ENCODE measurements around the gene LAMA3.

The LAMA3 gene

DNA sequence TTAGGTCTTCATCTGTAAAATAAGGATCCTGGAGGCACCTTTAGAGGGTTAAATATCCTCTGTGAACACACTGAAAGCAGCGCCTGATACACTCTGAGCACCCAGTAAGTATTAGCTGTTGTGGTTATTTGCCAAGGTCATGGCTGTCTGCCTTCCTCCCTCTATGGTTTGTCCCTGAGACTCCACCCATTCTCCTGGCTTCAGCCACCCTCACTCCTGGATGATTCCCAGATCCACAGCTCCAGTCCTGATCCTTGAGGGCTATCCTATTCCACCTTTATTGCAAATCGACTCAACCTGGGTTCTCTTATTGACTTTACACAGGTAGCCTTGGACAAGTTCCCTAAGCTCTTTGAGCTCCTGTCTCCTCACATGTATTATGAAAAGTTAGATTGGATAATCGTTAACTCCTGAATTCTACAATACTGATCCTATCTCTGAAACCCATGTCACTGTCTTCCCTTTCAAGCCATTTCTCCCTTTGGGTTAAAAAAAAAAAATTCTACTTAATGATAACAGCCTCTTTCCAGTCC is 162.3 kb downstream of the LAMA3 start:
- DNase-seq (ENCODE audit: low spot score): no peak

DNA sequence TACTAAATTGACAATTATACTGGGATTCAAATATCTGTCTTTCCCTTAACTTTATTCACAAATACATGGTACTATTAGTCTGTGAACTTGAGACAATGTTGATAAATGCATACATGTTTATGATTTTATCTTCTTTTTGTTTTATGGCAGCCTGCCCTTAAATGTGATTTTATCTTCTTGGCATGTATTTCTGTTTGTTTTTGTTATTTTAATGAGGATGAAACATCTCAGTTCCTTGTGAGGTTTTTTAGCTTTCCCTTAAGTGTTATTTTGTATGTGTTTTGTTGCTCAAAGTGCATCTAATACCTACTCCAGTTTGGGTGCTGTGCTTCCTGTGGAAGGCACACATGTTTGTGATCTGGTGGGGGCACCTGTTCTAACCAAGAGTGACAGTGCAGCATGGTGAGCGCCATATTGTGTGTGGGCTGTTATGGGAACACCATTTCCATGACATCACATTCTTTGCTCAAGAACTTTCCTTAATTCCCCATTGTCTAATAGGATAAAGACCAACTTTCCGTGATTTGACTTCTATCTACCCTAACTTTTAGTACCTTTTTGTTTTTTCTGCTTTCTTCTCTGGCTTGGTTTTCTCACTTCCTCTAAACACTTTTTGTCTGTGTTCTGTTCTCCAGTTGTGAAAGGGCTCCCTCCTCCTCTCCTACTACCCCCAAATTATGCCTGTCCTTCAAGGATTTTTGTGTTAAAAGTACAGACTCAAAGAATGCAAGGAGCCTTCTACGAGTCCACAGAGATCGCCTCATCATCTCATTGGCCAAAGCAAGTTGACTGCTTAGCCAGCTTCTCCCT is 163.2 kb downstream of the LAMA3 start:
- DNase-seq (ENCODE audit: low spot score): peak; percentile 37

DNA sequence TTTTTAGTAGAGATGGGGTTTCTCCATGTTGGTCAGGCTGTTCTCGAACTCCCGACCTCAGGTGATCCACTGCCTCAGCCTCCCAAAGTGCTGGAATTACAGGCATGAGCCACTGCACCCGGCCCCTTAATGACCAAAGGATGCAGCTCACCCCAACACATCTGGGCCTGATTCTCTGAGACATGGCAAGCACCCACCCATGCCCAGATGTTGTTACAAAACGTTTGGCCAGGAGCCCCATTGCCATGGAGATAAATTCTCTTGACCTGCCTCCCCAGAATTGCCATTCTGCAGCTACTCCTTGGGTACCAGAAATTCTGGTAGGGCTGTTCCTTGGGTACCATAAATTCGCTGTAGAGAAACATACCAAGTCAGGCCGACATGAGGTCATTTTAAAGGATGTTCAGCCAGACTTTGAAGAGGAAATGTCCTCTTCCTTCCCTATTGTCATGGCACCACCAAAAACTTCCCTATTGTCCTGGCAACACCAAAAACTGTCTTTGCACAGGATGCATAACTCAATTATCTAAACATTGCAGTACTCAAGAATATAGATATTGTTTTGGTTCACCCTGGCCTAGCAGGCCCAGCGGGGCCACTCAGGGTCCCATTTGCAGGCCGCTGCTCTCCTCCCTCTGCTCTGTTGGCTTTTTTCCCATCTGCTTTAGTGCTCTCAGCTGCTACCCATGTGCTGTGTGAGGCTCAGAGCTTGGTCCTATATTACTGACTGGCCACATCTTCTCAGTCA is 164.4 kb downstream of the LAMA3 start:
- no peak for DNase-seq (ENCODE audit: low spot score)

DNA sequence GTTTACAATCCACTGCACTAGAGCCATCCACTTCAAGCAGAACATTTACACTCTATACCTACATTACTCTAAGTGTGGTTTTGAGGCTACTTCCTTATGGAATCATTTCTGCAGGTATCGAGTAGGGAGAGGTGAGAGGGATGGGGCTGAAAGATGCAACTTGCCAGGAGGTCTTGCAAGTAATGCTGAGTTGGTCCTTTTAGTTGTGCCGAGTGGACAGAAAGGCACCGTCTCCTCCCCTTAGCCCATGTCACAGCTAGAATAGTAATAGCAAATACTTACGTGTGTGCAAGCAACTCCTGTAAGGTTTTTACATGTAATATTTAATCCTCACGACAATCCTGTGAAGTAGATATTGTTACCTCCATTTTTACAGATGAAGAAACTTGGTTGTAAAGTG is 166.5 kb downstream of the LAMA3 start:
- DNase-seq (ENCODE audit: low spot score): no peak

DNA sequence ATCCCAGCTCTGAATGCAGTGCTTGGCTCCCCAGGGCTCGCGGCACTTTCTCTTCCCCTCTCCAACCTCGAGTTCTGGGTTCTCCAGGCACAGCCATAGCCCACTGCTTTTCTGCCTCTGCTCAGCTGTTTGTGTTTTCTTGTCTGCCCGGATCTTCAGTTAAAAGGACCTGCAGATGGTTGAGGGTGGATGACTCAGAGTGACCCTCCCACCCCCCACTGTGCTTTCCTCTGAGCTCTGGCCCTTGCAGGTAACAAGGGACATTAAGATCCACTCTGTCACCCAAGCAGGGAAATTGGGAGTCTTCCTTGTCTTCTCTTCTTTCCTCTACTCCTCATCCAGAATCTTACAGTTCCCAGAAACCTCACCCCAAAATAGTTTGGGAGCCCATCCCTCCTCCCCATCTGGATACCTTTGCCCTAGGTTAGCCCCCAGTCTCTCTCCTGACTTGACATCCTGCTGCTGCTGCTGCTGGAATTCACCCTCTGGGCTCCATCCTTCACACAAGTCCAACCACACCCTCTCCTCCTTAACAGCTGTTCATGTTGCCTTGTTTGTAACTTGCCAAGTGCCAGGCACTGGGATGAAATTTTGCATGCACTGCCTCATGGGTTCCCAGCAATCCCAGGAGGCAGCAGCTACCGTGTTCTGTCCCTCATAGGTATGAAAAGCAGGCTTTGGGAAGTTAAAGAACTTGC is 167.4 kb downstream of the LAMA3 start:
- DNase-seq (ENCODE audit: low spot score): no peak

DNA sequence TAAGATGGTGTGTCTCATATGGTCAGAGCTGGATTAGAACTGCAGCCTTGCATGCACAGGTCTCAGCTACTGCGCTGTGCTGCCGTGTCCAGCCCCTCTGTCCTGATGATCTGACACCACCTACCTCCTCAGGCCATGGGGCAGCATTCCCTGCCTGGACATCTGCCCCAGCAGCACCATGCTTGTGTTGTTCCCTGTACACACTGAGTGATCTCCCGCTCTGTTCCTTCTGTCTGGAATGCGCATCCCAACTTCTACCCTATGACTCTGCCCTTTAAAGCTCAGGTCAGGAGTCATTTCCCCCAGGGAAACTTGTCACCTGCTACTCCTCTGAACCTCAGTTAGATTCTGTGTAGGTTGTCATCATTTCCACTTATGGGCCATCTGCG is 167.9 kb downstream of the LAMA3 start:
- DNase-seq (ENCODE audit: low spot score): no peak

DNA sequence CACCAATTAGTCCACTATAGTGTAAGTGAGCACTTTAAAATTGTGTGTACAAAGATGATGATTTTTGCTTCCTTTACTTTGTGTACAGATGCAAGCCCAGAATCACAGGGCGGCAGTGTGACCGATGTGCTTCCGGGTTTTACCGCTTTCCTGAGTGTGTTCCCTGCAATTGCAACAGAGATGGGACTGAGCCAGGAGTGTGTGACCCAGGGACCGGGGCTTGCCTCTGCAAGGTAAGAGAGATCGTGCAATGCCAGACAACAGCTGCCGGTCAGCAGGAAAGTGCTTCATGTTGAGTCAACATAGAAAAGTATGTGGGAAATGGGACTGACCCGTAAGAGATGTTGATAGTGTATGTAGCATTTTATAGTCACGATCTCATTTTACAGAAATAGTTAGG is 168.5 kb downstream of the LAMA3 start:
- DNase-seq (ENCODE audit: low spot score): no peak

DNA sequence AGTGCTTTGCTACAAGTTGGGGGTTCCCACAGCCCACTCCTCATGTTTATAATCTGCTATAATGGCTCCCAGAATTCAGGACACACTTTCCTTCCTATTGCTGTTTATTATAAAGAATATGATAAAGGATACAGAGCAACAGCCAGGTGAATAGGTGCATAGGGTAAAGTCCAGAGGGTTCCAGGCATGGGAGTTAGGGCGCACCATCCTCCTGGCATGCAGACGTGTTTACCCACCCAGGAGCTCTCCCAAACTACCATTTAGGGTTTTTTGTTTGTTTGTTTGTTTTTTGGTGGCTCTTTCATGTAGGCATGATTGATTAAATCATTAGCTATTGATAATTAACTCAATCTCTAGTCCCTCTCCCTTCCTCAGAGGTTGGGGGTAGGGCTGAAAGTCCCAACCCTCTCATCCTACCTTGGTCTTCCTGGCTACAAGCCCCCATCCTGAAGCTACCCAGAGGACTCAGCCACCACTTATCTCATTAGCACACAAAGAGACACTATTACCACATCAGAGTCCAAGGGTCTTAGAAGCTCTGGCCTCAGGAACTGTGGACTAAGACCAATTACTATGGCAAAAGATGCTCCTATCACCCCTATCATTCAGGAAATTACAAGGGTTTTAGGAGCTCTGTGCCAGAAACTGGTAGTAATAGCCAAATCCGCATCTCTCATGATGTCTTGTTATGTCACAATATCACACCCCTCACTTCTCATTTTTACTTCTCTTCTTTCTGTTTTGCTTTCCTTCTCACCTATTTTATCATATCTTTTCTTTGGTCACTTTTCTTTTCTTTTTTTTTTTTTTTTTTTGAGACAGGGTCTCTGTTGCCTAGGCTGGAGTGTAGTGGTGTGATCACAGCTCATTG is 170.4 kb downstream of the LAMA3 start:
- DNase-seq (ENCODE audit: low spot score): no peak

DNA sequence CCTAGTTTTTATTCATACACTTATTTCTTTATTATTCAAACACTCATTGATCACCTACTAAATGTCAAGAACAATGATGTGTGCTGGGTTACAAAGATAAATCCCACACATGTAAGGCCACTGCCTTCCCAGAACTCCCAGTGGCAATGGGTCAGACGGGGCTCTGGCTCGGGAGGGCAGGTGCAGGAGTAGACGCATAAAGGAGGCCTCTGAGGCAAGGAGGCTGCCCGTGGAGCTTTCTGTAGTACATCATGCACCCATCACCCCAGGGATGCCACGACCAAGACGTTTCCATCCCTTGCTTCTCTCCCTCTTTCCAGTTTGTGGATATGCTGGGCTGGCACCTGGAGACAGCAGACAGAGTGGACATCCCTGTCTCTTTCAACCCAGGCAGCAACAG is 172.1 kb downstream of the LAMA3 start:
- DNase-seq (ENCODE audit: low spot score): no peak

DNA sequence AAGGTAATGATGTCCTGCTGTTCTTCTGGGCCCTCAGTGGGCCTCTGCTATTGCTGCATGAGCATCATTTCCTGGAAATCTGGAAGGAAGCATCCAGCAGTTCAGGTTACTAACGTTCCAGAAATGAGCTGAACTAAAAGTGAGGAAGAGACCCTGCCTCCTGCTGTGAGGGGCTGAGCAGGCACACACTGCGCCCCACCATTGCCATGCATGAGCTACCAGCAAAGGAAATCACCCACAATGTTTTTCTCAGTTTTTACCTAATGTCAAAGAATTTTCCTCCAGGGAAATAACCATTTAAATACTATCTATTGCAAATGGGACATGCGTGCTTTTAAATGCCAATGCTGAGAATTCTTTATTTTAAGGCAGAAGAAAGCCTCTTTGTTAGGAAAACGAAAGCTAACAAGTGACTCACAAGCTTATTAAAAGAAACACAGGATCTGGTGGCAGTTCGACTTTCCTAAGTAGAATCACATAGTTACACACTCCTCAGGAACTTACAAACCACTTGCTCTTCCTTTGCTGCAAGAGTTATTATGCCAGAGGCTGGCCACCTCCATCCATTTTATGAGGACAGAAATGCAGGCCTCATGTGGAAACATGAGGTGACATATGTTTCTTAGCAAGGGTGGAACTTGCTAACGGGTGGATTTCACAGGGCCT is 172.7 kb downstream of the LAMA3 start:
- peak; percentile 25 for DNase-seq (ENCODE audit: low spot score)

DNA sequence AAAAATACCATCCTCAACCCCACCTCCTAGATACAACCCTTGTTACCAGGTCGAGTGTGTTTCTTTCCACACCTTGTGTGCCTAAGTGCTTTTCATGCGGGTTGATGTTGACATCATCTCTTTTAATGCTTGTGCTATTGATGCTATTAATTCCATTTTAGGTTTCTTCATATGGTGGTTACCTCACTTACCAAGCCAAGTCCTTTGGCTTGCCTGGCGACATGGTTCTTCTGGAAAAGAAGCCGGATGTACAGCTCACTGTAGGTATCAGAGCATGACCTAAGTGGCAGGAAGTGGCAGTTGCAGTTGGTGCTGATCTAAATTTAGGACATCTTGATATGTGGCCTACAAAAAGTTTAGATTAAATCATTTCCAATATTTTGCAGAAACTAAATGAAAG is 175.4 kb downstream of the LAMA3 start:
- no peak for DNase-seq (ENCODE audit: low spot score)

DNA sequence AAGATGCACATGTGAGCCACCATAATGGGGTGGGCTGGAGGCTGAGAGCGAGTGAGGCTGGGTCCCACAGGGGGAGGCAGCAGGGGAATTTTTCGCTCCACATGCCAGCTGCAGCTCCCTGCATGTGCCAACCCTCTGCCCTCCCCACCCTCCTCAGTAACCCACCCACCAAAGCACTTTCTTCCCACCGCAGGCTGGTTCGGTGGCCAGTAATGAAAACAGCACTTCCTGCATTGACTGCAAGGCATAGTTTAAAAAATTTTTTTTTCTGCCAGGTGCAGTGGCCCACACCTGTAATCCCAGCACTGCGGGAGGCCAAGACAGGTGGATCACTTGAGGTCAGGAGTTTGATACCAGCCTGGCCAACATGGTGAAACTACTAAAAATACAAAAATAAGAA is 177.8 kb downstream of the LAMA3 start:
- DNase-seq (ENCODE audit: low spot score): no peak

DNA sequence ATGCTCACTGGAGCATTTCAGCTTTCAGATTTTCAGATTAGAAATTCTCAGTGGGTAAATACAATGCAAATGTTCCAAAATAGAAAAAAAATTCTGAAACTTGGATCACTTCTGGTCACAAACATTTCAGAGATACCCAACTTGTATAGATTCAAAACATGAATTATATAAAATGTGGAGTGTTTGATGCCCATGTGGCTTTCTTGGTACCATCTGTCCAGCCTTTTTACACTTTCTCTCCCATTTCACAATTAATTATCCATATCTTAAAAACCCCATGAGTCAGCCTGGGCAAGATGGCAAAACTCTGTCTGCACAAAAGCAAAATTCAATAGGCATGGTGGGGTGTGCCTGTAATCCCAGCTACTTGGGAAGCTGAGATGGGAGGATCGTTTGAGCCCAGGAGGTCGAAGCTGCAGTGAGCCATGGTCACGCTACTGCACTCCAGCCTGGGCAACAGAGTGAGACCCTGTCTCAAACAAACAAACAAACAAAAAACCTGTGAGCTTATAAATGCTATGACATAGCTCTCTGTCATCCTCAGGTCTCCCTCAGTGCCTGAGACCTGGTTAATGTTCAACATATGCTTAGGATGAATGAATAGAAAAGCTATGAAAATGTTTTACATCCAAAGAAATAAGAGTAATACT is 179.0 kb downstream of the LAMA3 start:
- DNase-seq (ENCODE audit: low spot score): no peak

DNA sequence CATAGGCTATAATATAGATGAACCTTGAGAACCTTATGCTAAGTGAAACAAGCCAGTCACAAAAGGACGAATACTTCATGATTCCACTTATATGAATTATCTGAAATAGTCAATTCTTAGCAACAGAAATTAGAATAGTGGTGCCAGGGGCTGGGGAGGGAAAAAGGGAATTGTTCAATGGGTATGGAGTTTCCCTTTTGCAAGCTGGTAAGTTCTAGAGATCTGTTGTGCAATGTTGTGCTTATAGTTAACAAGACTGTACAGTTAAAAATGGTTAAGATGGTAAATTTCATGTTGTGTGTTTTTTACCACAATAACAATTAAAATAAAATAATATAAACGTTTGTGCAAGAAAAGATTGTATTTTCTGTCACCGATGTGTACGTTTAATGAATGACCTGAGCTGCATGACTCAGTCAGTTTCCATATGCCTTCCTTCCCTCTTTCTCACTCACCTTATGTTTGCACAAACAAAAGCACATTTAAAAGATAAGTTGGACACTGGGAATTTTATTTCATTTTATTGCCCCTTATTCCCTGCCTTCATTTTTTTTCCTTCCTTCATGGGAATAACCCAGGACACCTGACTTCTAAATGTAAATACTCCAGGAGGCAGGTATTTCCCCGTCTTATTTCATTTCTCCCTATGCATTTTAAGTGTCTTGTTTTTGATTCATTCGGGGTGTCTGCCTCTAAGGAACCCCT is 181.6 kb downstream of the LAMA3 start:
- DNase-seq (ENCODE audit: low spot score): no peak

DNA sequence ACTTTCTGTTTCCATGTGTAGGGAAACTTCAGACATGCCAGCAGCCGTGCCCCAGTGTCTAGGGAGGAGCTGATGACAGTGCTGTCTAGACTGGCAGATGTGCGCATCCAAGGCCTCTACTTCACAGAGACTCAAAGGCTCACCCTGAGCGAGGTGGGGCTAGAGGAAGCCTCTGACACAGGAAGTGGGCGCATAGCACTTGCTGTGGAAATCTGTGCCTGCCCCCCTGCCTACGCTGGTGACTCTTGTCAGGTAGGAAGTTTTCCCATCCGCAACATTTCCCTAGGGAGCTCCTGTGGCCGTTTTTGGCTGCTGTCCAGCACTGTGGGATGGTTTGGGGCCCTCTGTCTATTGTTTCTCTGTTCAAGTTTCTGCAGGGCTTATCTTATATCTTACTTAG is 182.2 kb downstream of the LAMA3 start:
- DNase-seq (ENCODE audit: low spot score): no peak

DNA sequence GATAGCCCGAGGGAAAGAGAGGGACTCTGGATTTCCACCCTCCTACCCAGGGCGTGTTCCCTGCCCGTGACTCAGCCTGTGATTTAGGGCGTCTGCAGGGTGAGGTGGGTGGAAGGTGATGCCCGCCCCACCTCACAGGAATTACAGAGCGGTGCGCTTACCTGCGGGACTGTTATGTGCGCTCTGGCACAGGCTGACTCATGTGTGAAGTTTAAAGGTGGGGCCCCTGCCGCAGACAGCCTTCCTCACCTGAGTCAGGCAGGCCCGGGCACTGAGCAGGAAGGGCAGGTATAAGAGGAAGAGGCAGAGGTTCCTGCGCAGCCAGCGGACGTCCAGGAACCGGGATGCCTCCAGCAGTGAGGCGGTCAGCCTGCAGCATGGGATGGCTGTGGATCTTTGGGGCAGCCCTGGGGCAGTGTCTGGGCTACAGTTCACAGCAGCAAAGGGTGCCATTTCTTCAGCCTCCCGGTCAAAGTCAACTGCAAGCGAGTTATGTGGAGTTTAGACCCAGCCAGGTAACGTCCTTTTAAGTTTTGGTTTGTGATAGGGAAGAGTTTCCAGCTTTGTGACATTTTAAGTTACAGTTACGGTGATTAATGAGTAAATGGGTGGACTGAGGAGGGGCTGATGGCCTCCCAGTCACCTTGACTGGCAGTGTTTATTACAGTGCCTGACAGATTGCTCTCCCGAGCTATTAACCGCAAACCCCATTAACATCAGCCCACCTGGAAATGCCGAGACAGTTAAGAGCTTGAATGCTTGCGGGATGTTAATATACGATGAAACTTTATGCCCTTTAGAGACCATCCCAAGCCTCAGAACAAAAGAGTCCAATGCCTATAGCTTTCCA is 183.7 kb downstream of the LAMA3 start:
- DNase-seq (ENCODE audit: low spot score): no peak

DNA sequence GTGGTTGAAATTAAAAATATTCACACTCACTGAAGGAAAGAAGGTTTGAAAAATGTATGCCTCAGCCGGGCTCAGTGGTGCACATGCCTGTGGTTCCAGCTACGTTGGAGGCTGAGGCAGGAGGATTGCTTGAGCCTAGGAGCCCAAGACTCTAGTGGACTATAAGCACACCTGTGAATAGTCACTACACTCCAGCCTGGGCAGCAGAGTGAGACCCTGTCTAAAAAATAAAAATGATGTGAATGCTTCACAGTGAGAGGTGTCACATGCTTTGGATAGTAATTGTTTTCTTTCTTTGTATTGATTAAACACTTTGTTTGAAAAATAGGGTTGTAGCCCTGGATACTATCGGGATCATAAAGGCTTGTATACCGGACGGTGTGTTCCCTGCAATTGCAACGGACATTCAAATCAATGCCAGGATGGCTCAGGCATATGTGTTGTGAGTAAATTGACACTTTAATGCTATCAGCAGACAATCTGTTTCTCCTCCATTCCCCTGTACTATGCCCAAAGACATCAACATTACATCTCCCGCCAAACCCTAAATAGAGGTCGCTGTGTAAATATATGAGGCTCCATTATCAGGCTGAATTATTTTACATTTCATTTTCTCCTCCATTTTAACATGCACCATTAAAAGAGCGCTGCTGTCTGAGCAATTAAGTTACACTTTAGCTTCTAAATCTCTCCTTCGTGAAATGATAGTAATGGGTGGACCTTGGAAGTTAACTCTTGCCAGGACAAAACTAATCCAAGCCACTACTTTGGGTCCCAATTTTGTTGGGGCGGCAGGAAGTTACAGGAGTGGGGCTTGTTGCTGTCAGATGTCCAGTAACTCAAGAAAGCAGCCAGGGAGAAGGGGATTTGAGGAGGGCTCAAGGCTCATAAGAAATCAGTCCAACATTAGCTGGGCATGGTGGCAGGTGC is 187.0 kb downstream of the LAMA3 start:
- no peak for DNase-seq (ENCODE audit: low spot score)

DNA sequence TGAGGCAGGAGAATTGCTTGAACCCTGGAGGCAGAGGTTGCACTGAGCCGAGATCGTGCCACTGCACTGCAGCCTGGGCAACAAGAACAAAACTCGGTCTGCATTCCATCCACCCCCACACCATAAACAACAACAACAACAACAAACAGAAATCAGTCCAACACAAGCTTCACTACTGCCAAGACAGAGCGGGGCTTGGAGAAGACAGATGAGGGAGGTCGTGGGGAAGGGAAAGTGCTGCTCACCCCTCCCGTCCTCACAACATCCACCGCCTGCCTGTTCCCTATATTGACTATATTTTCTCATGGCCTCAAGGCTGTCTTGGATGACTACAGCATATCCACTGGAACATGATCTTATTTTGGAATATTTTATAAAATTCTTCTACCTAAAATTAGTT is 187.7 kb downstream of the LAMA3 start:
- no peak for DNase-seq (ENCODE audit: low spot score)
